ENCODE results near the gene RASAL2. TPM values are rescaled to one million over a fixed set of nuclear protein-coding genes. Genes with fewer than 3 reads are reported as not detected.

The RASAL2 gene
- total and polyA plus RNA-seq, 2 donors (not counting 1 experiment from before 2014, with no cell fraction given), result 11.9 to 21.8 TPM

- Histone ChIP-seq H3K9me3 (ENCODE audit: control insufficient read depth, insufficient read depth, low read depth, low read length) (no peaks in the 10 kb centered on the region), H2AFZ (ENCODE audit: low read length) (no peak overlapping the region), H3K4me2 (ENCODE audit: extremely low read depth, insufficient read depth, low read length) (no peak overlapping the region), H3K79me2 (ENCODE audit: control insufficient read depth, insufficient read depth, low read length) (no peaks in the 10 kb centered on the region), H3K4me1 (ENCODE audit: control insufficient read depth, extremely low read depth, insufficient read depth, low read length) (no peaks in the 10 kb centered on the region), H4K20me1 (ENCODE audit: control insufficient read depth, extremely low read depth, insufficient read depth, low read length) (no peaks in the 10 kb centered on the region), H3K27ac (ENCODE audit: insufficient read depth, low read length) (no peak overlapping the region), H3K36me3 (ENCODE audit: control insufficient read depth, insufficient read depth, low read length) (no peaks in the 10 kb centered on the region), H3K9ac (ENCODE audit: insufficient read depth, low read length) (no peak overlapping the region), H3K4me3 (replicated peaks in 1 of 4; ENCODE audit: control extremely low read depth in 1 of 4, insufficient read depth in 1 of 4, low read depth in 3 of 4, low read length in 4 of 4) (no peak overlapping the region), H3K27me3 (ENCODE audit: control insufficient read depth, insufficient read depth, low read length) (no peaks in the 10 kb centered on the region)
- DNase-seq (ENCODE audit: low read depth in 2 of 2), result no peak
- no peak for TF ChIP-seq EZH2 (IDR thresholded peaks at IDR 0.05; ENCODE audit: low read length, missing control alignments)
- no peak for TF ChIP-seq CTCF (conservative IDR thresholded peaks at IDR 0.05 in 1 of 2, IDR thresholded peaks at IDR 0.05 in 1 of 2; ENCODE audit: low read depth in 1 of 2, low read length in 2 of 2)
These were observed 129.4 kb downstream of the RASAL2 start for GRCh38 chr1:178223289-178223688.

GRCh38 chr1:178224358-178224757, 130.5 kb downstream of the RASAL2 start:
- Histone ChIP-seq H3K4me2 (ENCODE audit: extremely low read depth, insufficient read depth, low read length) (no peak overlapping the region), H3K9ac (ENCODE audit: insufficient read depth, low read length) (no peak overlapping the region), H3K4me1 (ENCODE audit: control insufficient read depth, extremely low read depth, insufficient read depth, low read length) (no peaks in the 10 kb centered on the region), H2AFZ (ENCODE audit: low read length) (no peak overlapping the region), H3K4me3 (replicated peaks in 1 of 4; ENCODE audit: control extremely low read depth in 1 of 4, insufficient read depth in 1 of 4, low read depth in 3 of 4, low read length in 4 of 4) (no peak overlapping the region), H3K27ac (ENCODE audit: insufficient read depth, low read length) (no peak overlapping the region), H3K27me3 (ENCODE audit: control insufficient read depth, insufficient read depth, low read length) (no peaks in the 10 kb centered on the region), H3K9me3 (ENCODE audit: control insufficient read depth, insufficient read depth, low read depth, low read length) (no peaks in the 10 kb centered on the region), H3K79me2 (ENCODE audit: control insufficient read depth, insufficient read depth, low read length) (no peaks in the 10 kb centered on the region), H4K20me1 (ENCODE audit: control insufficient read depth, extremely low read depth, insufficient read depth, low read length) (no peaks in the 10 kb centered on the region), H3K36me3 (ENCODE audit: control insufficient read depth, insufficient read depth, low read length) (no peaks in the 10 kb centered on the region)
- no peak for DNase-seq (ENCODE audit: low read depth in 2 of 2)
- no peak for TF ChIP-seq EZH2 (IDR thresholded peaks at IDR 0.05; ENCODE audit: low read length, missing control alignments)
- TF ChIP-seq CTCF (conservative IDR thresholded peaks at IDR 0.05 in 1 of 2, IDR thresholded peaks at IDR 0.05 in 1 of 2; ENCODE audit: low read depth in 1 of 2, low read length in 2 of 2), result no peak

GRCh38 chr1:178230881-178231409, 137.0 kb downstream of the RASAL2 start:
- Histone ChIP-seq H4K20me1 (ENCODE audit: control insufficient read depth, extremely low read depth, insufficient read depth, low read length) (no peaks in the 10 kb centered on the region), H3K36me3 (ENCODE audit: control insufficient read depth, insufficient read depth, low read length) (no peaks in the 10 kb centered on the region), H3K27me3 (ENCODE audit: control insufficient read depth, insufficient read depth, low read length) (no peaks in the 10 kb centered on the region), H3K27ac (ENCODE audit: insufficient read depth, low read length) (no peak overlapping the region), H3K9me3 (ENCODE audit: control insufficient read depth, insufficient read depth, low read depth, low read length) (no peaks in the 10 kb centered on the region), H3K79me2 (ENCODE audit: control insufficient read depth, insufficient read depth, low read length) (peaks cover 9% of the 10 kb centered on the region), H3K4me1 (ENCODE audit: control insufficient read depth, extremely low read depth, insufficient read depth, low read length) (peaks cover 2% of the 10 kb centered on the region), H3K9ac (ENCODE audit: insufficient read depth, low read length) (no peak overlapping the region), H3K4me3 (replicated peaks in 1 of 4; ENCODE audit: control extremely low read depth in 1 of 4, insufficient read depth in 1 of 4, low read depth in 3 of 4, low read length in 4 of 4) (no peak overlapping the region), H3K4me2 (ENCODE audit: extremely low read depth, insufficient read depth, low read length) (no peak overlapping the region), H2AFZ (ENCODE audit: low read length) (no peak overlapping the region)
- TF ChIP-seq EZH2 (IDR thresholded peaks at IDR 0.05; ENCODE audit: low read length, missing control alignments) (no peak), CTCF (conservative IDR thresholded peaks at IDR 0.05 in 1 of 2, IDR thresholded peaks at IDR 0.05 in 1 of 2; ENCODE audit: low read depth in 1 of 2, low read length in 2 of 2) (no peak)
- no peak for DNase-seq (ENCODE audit: low read depth in 2 of 2)
